Measurements from ENCODE around the gene ADH6.

- TF ChIP-seq CTCF (IDR thresholded peaks at IDR 0.05; ENCODE audit: low read length): no peak
- TF ChIP-seq EZH2phosphoT487 (IDR thresholded peaks at IDR 0.05; ENCODE audit: low read length): no peak
- TF ChIP-seq EZH2 (optimal IDR thresholded peaks at IDR 0.05; ENCODE audit: low read depth, low read length): no peak
These were observed 18.9 kb downstream of the ADH6 start for GRCh38 chr4:99200138-99200537.
